Kidney (tissue), 14 donors: ENCODE results near the gene CABYR. TPM values are rescaled to one million over a fixed set of nuclear protein-coding genes. Genes with fewer than 3 reads are reported as not detected.

Experiments
- DNase-seq, 5 donors: peaks; one replicate each; pipeline ENCODE4 v3.0.0-alpha.2; 2013 to 2020
- FAIRE-seq: peaks from 2 replicates; lab custom pipeline; 2012; peaks lifted over from hg19 to GRCh38; lab: Jason Lieb, UNC
- H3K27ac ChIP-seq, 2 donors: one replicate each; pipeline ENCODE4 v1.7.0; 2013; ENCODE audit warnings: low read depth in 2 of 2, low read length in 2 of 2, inconsistent platforms in 1 of 2
- H3K27me3 ChIP-seq: one replicate; pipeline ENCODE4 v1.7.1; 2013; ENCODE audit warnings: low read length, inconsistent platforms; ENCODE audit not compliant: control insufficient read depth, insufficient read depth
- H3K36me3 ChIP-seq, 3 donors: one replicate each; pipeline versions ENCODE4 v1.7.0 to v1.7.1; 2013; ENCODE audit warnings: low read length in 3 of 3, control low read depth in 1 of 3, inconsistent platforms in 1 of 3; ENCODE audit not compliant: insufficient read depth in 3 of 3, control insufficient read depth in 2 of 3
- H3K4me1 ChIP-seq, 3 donors: one replicate each; pipeline versions ENCODE4 v1.7.0 to v1.7.1; 2013; ENCODE audit warnings: low read length in 3 of 3, inconsistent platforms in 1 of 3, low read depth in 1 of 3; ENCODE audit not compliant: control insufficient read depth in 2 of 3, insufficient read depth in 2 of 3
- H3K4me3 ChIP-seq, 3 donors: one replicate each; pipeline versions ENCODE4 v1.7.0 to v1.8.1; 2013; ENCODE audit warnings: low read length in 3 of 3, control low read depth in 1 of 3, inconsistent platforms in 1 of 3
- H3K9ac ChIP-seq, 3 donors: one replicate each; pipeline versions ENCODE4 v1.7.0 to v1.7.1; 2013; ENCODE audit warnings: low read length in 3 of 3, control low read depth in 1 of 3, inconsistent platforms in 1 of 3
- H3K9me3 ChIP-seq, 3 donors: one replicate each; pipeline versions ENCODE4 v1.7.0 to v1.7.1; 2013; ENCODE audit warnings: low read length in 3 of 3, control low read depth in 1 of 3, inconsistent platforms in 1 of 3; ENCODE audit not compliant: control insufficient read depth in 2 of 3, insufficient read depth in 1 of 3
- CTCF ChIP-seq: IDR thresholded peaks from 3 replicates; pipeline ENCODE4 v1.5.1; 2012; ENCODE audit warnings: mild to moderate bottlenecking, moderate library complexity, borderline replicate concordance; ENCODE audit not compliant: insufficient read depth; ENCODE audit errors: extremely low read depth
- intact Hi-C: fragments of 100-400 bp; cut with DNase I; formaldehyde crosslinking; loops from one replicate; pipeline ENCODE4 v1.11.1; 2022
- polyA plus RNA-seq: library from polyadenylated mRNA; stranded (reverse); fragments of 350-450 nt; fragmentation: Illumina TruSeq; extraction: RNeasy Lipid Tissue Mini Kit (QIAGEN cat#74804); gene quantifications from one replicate; pipeline ENCODE4 v1.2.3, GENCODE V29; 2014; ENCODE audit warnings: low read depth, low replicate concordance; ENCODE audit not compliant: insufficient read depth
- total RNA-seq: library from RNA; stranded (reverse); fragmentation: NEBNext Ultra II Directional; extraction: Animal tissue kit (Norgen Biotek cat#: 25700); gene quantifications from one replicate; pipeline ENCODE4 v1.2.1, GENCODE V29; 2021
- donor health status: control.
- donor health status: control.
- donor health status: control.
- donor health status: control.
- donor health status: control.
- donor health status: DM: yes; HTN: yes; CAD: no.
- donor health status: Normal renal cell carcinoma (clear cell type).

CABYR gene
- total and polyA plus RNA-seq, 2 donors from 2014 or later, result 0.82 to 1.6 TPM

- FAIRE-seq (no peak), DNase-seq (no peak)
- intact Hi-C loops, result no loop called here
Observed at GRCh38 chr18:24181806-24182205, 42.9 kb downstream of the CABYR start.

GRCh38 chr18:24185805-24186204, 46.9 kb downstream of the CABYR start:
- Histone ChIP-seq H3K9me3 (no peaks in the 10 kb centered on the region), H3K4me1 (no peaks in the 10 kb centered on the region), H3K36me3 (peaks cover 0 to 2% (median 0%) of the 10 kb centered on the region in 3 donors), H3K27ac (no peak overlapping the region), H3K27me3 (no peaks in the 10 kb centered on the region), H3K9ac (no peak overlapping the region), H3K4me3 (no peak overlapping the region)
- TF ChIP-seq CTCF, result no peak
- no peak for DNase-seq
- intact Hi-C loops, result no loop called here
- FAIRE-seq, result no peak

More at GRCh38 chr18:24181806-24182205, 42.9 kb downstream of the CABYR start:
- Histone ChIP-seq H3K4me3 (no peak overlapping the region), H3K27ac (no peak overlapping the region), H3K4me1 (no peaks in the 10 kb centered on the region), H3K27me3 (no peaks in the 10 kb centered on the region), H3K9ac (no peak overlapping the region), H3K36me3 (peaks cover 0 to 7% (median 0%) of the 10 kb centered on the region in 3 donors), H3K9me3 (no peaks in the 10 kb centered on the region)
- no peak for TF ChIP-seq CTCF

GRCh38 chr18:24187049-24187448, 48.2 kb downstream of the CABYR start:
- FAIRE-seq, result no peak
- intact Hi-C loops, result no loop called here
- no peak for TF ChIP-seq CTCF

GRCh38 chr18:24187689-24188088, 48.8 kb downstream of the CABYR start:
- no peaks in the 10 kb centered on the region for H3K36me3 ChIP-seq
- no peak overlapping the region for H3K9ac ChIP-seq
- H3K4me3 ChIP-seq, result no peak overlapping the region
- H3K4me1 ChIP-seq, result no peaks in the 10 kb centered on the region
- intact Hi-C loops, result no loop called here
- no peak overlapping the region for H3K27ac ChIP-seq
- DNase-seq, result no peak
- no peaks in the 10 kb centered on the region for H3K27me3 ChIP-seq
- no peaks in the 10 kb centered on the region for H3K9me3 ChIP-seq
- no peak for FAIRE-seq
- TF ChIP-seq CTCF, result no peak

More at GRCh38 chr18:24187049-24187448, 48.2 kb downstream of the CABYR start:
- no peak overlapping the region for H3K4me3 ChIP-seq
- H3K27me3 ChIP-seq, result no peaks in the 10 kb centered on the region
- H3K4me1 ChIP-seq, result no peaks in the 10 kb centered on the region
- no peaks in the 10 kb centered on the region for H3K9me3 ChIP-seq
- no peak overlapping the region for H3K9ac ChIP-seq
- no peaks in the 10 kb centered on the region for H3K36me3 ChIP-seq
- no peak for DNase-seq
- no peak overlapping the region for H3K27ac ChIP-seq
